T-helper 2 cell treated with Interferon-gamma antibody and Interleukin-4, amounts not matched to agents 100 ng/mL and 5 ng/mL, for 36 hours (primary cell): Measurements from ENCODE around the gene SLC12A1. TPM values are rescaled to one million over a fixed set of nuclear protein-coding genes. Genes with fewer than 3 reads are reported as not detected.

ENCODE experiments used
- intact Hi-C: fragments of 100-400 bp; cut with micrococcal nuclease; formaldehyde crosslinking; loops from one replicate; pipeline ENCODE4 v1.15.1; 2023
- total RNA-seq: library from RNA; stranded (reverse); gene quantifications from 2 replicates; pipeline ENCODE4 v1.2.3, GENCODE V29; 2022

SLC12A1 gene
- not detected in 2 replicates for total RNA-seq

GRCh38 chr15:48205981-48206380, at the start of gene SLC12A1:
Gene SLC12A1 (plus strand): TSS chr15:48206302. CDS start chr15:48207720, 1,418 bp downstream.
- intact Hi-C loops = no loop called here

- intact Hi-C loops = no loop called here
These were observed 37.5 kb upstream of the SLC12A1 start for GRCh38 chr15:48168616-48169015.

- intact Hi-C loops = no loop called here
These were observed 35.1 kb upstream of the SLC12A1 start for GRCh38 chr15:48170981-48171380.

- intact Hi-C loops = loop anchor here (5.0 kb wide), 1 partner anchor 1962 kb away; no protein-coding TSS in a partner anchor
These were observed 31.0 kb upstream of the SLC12A1 start for GRCh38 chr15:48175126-48175525.

- intact Hi-C loops = loop anchor here (5.0 kb wide), 1 partner anchor 1961 kb away; no protein-coding TSS in a partner anchor
These were observed 30.0 kb upstream of the SLC12A1 start for GRCh38 chr15:48176112-48176511.

GRCh38 chr15:48176957-48177356, 29.1 kb upstream of the SLC12A1 start:
- intact Hi-C loops = loop anchor here (1.0 to 5.0 kb wide), 2 partner anchors 154 to 1960 kb away; partner anchors contain the start of gene DUT

GRCh38 chr15:48177383-48177765, 28.7 kb upstream of the SLC12A1 start:
- intact Hi-C loops = loop anchor here (1.0 to 5.0 kb wide), 2 partner anchors 154 to 1960 kb away; partner anchors contain the start of gene DUT

GRCh38 chr15:48177766-48178647, 28.1 kb upstream of the SLC12A1 start, which contains the start of gene MYEF2:
Gene MYEF2 (minus strand): TSS chr15:48178295. CDS start chr15:48178237, 58 bp downstream.
- intact Hi-C loops = loop anchor here (1.0 to 5.0 kb wide), 2 partner anchors 153 to 1959 kb away; partner anchors contain the start of gene DUT

GRCh38 chr15:48178648-48178931, 27.5 kb upstream of the SLC12A1 start:
- intact Hi-C loops = loop anchor here (5.0 kb wide), 1 partner anchor 1959 kb away; no protein-coding TSS in a partner anchor

GRCh38 chr15:48182749-48183148, 23.4 kb upstream of the SLC12A1 start:
- intact Hi-C loops = no loop called here

GRCh38 chr15:48185529-48185928, 20.6 kb upstream of the SLC12A1 start:
- intact Hi-C loops = no loop called here

GRCh38 chr15:48186271-48186670, 19.8 kb upstream of the SLC12A1 start:
- intact Hi-C loops = no loop called here

- intact Hi-C loops = no loop called here
These were observed 15.0 kb upstream of the SLC12A1 start for GRCh38 chr15:48190932-48191573.

GRCh38 chr15:48191574-48192225, 14.4 kb upstream of the SLC12A1 start, which contains the start of gene CTXN2:
Gene CTXN2 (plus strand): TSS chr15:48191665. CDS start chr15:48201301, 9,636 bp downstream.
- intact Hi-C loops = no loop called here

- intact Hi-C loops = no loop called here
These were observed 4.0 kb upstream of the SLC12A1 start for GRCh38 chr15:48202068-48202467.

- intact Hi-C loops = no loop called here
These were observed 15.2 kb downstream of the SLC12A1 start for GRCh38 chr15:48221261-48221660.

- intact Hi-C loops = no loop called here
These were observed 15.8 kb downstream of the SLC12A1 start for GRCh38 chr15:48221885-48222284.

- intact Hi-C loops = no loop called here
These were observed 16.5 kb downstream of the SLC12A1 start for GRCh38 chr15:48222627-48223026.

- intact Hi-C loops = no loop called here
These were observed 19.7 kb downstream of the SLC12A1 start for GRCh38 chr15:48225771-48226170.

GRCh38 chr15:48230498-48230897, 24.4 kb downstream of the SLC12A1 start:
- intact Hi-C loops = no loop called here

GRCh38 chr15:48233246-48233645, 27.1 kb downstream of the SLC12A1 start:
- intact Hi-C loops = no loop called here

GRCh38 chr15:48239334-48239733, 33.2 kb downstream of the SLC12A1 start:
- intact Hi-C loops = no loop called here
